NB4 (cell line): ENCODE data around the gene RBM20.

Source experiments
- DNase-seq: peaks from one replicate; pipeline ENCODE4 v3.0.0; 2010; ENCODE audit warnings: low read depth
- H3K4me3 ChIP-seq: one replicate; pipeline ENCODE4 v1.5.1; 2011; ENCODE audit warnings: mild to moderate bottlenecking, low read depth, low read length, moderate library complexity
- CTCF ChIP-seq: IDR thresholded peaks from one replicate; pipeline ENCODE4 v1.5.1; 2012; ENCODE audit warnings: low read depth, low read length
- MAX ChIP-seq: IDR thresholded peaks from 2 replicates; pipeline ENCODE4 v1.6.1; 2011; ENCODE audit warnings: low read depth, low read length
- MYC ChIP-seq: IDR thresholded peaks from 2 replicates; pipeline ENCODE4 v1.6.1; 2011; ENCODE audit warnings: low read depth, low read length
- POLR2A ChIP-seq: IDR thresholded peaks from 2 replicates; pipeline ENCODE4 v1.6.1; 2011; ENCODE audit warnings: mild to moderate bottlenecking; ENCODE audit not compliant: insufficient read length; ENCODE audit errors: extremely low read depth

The RBM20 gene

GRCh38 chr10:110710621-110711020 is 66.5 kb downstream of the RBM20 start:
- no peak for DNase-seq
- TF ChIP-seq MAX (no peak), CTCF (no peak), MYC (no peak), POLR2A (no peak)
- H3K4me3 ChIP-seq: no peak overlapping the region

- H3K4me3 ChIP-seq: no peak overlapping the region
- no peak for TF ChIP-seq MAX
- TF ChIP-seq CTCF: no peak
- no peak for TF ChIP-seq MYC
- no peak for DNase-seq
Observed at GRCh38 chr10:110711382-110711781, 67.2 kb downstream of the RBM20 start.

- no peak for DNase-seq
- TF ChIP-seq CTCF: no peak
- no peak for TF ChIP-seq MYC
- TF ChIP-seq POLR2A: no peak
- no peak for TF ChIP-seq MAX
- no peak overlapping the region for H3K4me3 ChIP-seq
Observed at GRCh38 chr10:110714356-110714755, 70.2 kb downstream of the RBM20 start.

- peak; percentile 97 for DNase-seq
- H3K4me3 ChIP-seq: no peak overlapping the region
- TF ChIP-seq CTCF (no peak), MAX (peak; percentile 97), POLR2A (no peak), MYC (peak; percentile 99)
Observed at GRCh38 chr10:110717781-110718589, 73.8 kb downstream of the RBM20 start.

- no peak overlapping the region for H3K4me3 ChIP-seq
- no peak for DNase-seq
- TF ChIP-seq MYC (no peak), CTCF (no peak), MAX (no peak), POLR2A (no peak)
Observed at GRCh38 chr10:110721406-110722038, 77.4 kb downstream of the RBM20 start.
